NOMO-1 (cell line): ENCODE results near the gene LIN7C.
"Not testable (repeated sequence)": the region's sequence is repeated elsewhere in the genome, so short reads cannot be mapped to it uniquely, and the experiment has no call there.

Experiments used
- DNase-seq, 2 experiments: peaks; one replicate each; lab custom pipeline; 2025; ENCODE audit not compliant: unreplicated experiment in 2 of 2; lab: John Stamatoyannopoulos, UW

LIN7C gene

DNA sequence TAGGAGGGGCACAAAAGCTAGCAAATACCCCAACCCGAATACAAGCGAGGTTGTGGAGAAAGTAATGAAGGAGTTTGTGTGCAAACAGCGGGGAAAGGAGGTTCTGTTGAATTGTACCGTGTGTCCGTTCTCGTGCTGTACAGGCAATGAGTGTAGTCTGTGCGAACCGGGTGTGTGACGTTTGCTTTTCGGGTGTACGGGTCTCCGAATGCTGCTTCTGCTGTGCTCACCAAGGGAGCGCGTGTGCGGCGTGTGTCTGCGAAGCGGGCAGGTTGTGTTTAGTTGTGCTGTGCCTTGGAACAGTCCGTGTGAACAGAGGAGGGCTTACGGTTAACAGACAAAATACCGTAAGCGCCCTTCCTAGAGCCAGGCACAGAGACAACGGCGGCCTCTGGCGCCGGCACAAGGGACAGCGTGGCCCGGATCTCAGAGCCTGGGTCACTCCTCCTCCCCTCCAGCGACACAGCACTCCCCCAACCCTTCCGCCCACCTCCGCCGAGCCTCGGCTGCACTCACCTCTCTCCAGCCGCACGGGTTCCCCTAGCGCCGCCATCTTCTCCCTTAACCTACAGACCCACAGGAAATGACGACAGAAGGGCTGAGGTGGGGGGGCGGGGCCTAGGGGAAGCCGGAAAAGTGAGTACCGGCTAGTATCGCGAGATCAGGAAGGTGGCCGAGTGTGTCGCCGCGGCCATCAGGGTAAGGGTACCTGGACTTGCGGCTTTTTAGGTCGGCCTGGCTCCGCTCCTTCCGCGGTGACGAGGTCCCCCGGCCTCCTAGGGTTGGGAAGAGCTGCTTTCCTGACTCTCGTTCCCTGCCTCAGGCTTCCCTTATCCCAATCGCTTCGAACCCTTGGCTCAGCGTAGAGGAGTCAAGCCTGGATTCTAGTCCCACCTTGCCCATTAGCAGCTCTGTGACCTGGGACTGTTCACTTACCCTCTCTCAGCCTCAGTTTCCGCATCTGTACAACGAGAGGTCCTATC is at the start of gene LIN7C:
Gene LIN7C, minus strand, starts transcription at position 570 of the 983 bp plus-strand sequence. Its CDS starts 17 bp downstream, at position 553.
- peak; percentile 95 to 98 for DNase-seq

DNA sequence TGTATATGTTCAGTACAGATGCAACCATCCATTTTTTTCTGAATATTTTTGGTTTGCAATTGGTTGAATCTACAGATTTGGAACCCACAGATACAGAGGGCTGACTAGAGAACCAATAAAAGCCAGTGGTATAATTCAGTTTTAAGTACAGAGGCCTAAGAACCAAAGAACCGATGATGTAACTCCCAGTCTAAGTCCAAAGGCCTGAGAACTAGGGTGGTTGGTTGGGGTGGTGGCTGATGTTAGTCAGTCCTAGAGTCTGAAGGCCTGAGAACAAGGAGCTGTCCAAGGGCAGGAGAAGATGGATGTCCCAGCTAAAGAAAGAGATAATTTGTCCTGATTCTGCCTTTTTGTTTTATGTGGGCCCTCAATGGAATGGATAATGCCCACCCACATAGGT is 48.7 kb upstream of the LIN7C start:
- DNase-seq: no peak

- no peak for DNase-seq
Measured at GRCh38 chr11:27553186-27553585, 46.6 kb upstream of the LIN7C start.

GRCh38 chr11:27552341-27552740 is 45.8 kb upstream of the LIN7C start:
- DNase-seq: no peak

- DNase-seq: no peak
Measured at GRCh38 chr11:27551127-27551526, 44.6 kb upstream of the LIN7C start.

- DNase-seq: no peak
Measured at GRCh38 chr11:27545946-27546345, 39.4 kb upstream of the LIN7C start.

GRCh38 chr11:27545035-27545434 is 38.5 kb upstream of the LIN7C start:
- no peak for DNase-seq

GRCh38 chr11:27541790-27542189 is 35.2 kb upstream of the LIN7C start:
- DNase-seq: no peak

GRCh38 chr11:27540051-27540450 is 33.5 kb upstream of the LIN7C start:
- no peak for DNase-seq

- no peak for DNase-seq
Measured at GRCh38 chr11:27535103-27535502, 28.5 kb upstream of the LIN7C start.

GRCh38 chr11:27532652-27533325 is 26.2 kb upstream of the LIN7C start:
- peak in 1 of 2 experiments; percentile 54 for DNase-seq

GRCh38 chr11:27528712-27529111 is 22.1 kb upstream of the LIN7C start:
- no peak for DNase-seq

- no peak for DNase-seq
Measured at GRCh38 chr11:27526535-27526934, 20.0 kb upstream of the LIN7C start.

DNA sequence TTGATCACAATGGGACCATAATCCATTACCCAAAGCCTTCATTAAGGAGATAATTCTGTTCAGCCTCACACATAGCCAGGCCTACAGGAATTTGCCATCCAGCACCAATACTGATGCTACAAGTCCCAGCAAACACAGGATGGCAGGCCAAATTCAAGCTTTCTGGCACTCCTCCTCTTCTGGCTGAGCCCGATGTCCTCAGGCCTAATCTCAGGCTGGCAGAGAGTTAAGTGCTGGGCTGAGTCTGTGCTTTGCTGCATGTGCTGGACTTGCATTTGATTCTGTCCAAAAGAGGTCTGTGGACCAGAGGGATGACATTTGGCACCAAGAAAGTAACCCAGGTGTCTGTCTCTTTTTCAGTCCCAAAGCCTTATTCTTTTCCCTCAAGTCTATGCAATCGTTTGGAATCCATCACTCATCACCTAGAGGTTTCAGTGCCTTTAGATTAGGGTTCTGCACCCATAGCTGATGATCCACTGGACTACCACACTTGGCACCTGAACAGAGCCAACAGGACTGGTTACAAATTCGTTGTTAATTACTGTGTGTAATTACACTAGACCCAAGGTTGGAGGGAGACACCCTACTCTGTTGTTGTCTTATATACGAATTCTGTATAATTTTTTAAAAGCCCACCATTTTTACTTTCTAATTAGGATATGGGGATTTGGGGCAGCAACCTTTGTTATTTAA is 19.4 kb upstream of the LIN7C start:
- no peak for DNase-seq

- DNase-seq: no peak
Measured at GRCh38 chr11:27524155-27524554, 17.6 kb upstream of the LIN7C start.

DNA sequence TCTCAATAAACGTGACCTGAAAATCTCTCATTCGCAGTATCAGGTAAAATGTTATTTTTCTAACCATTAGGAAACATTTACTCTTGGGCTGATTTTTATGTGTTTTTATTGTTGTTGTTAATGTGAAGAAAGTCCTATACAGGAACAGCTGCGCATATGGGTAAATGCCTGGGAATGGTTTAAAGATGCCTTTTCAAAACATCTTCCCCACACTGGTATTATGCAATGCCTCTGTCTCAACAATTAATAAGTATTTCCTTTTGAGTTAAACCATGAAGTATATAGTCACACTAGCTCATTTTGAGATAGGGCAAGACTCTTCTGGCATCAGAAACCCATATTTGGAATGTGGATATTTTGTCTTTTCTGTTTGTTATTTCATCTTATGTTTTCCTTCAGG is 13.7 kb upstream of the LIN7C start:
- peak in 1 of 2 experiments; percentile 50 for DNase-seq

DNA sequence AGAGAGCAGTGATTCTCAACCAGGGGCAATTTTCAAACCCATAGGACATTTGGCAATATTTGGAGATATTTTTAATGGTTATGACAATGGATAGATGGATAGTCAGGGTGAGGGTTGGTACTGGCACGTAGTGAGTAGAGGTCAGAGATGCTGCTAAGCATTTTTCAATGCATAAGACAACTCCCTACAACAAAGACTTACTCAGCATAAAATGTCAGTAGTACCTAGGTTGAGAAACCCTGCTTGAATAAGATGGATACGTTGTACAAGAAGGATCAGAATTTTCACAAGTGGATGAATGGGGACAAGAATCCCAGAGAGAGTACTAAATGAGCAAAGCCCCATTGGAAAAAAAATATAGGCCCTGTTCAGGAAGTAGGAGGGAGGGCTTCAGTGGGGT is 11.9 kb upstream of the LIN7C start:
- no peak for DNase-seq

- not testable (repeated sequence) for DNase-seq
Measured at GRCh38 chr11:27517490-27517889, 10.9 kb upstream of the LIN7C start.

GRCh38 chr11:27514558-27514957 is 8.0 kb upstream of the LIN7C start:
- DNase-seq: no peak

- DNase-seq: no peak
Measured at GRCh38 chr11:27514076-27514475, 7.5 kb upstream of the LIN7C start.

DNA sequence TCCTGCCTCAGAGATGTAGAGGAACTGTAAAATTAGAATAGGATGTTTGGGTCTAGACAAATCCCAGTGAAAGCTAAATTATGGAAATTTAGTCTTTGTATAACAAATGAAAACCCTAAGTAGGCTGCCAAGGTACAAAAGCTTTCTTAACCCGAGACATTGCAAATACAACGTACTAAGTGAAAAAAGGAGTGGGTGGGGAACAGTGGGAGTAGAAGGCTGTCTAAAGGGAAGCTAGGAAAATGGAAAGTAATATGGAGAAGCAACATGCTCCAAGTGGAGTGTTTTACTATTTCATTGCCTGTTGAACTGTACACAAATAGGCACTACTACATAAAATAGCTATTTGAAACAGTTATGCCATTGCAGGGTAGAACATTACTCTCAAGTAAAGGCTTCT is 6.8 kb upstream of the LIN7C start:
- DNase-seq: no peak
